MM.1S (cell line): Measurements from ENCODE around the gene RTP1.

Source experiments
- DNase-seq: peaks from one replicate; pipeline ENCODE4 v3.0.0-alpha.2; 2015
- H2AFZ ChIP-seq: fragments of 300-600 bp; sonication (generic); 2 replicates; pipeline ENCODE4 v1.6.0; 2016; ENCODE audit warnings: antibody characterized with exemption, low read length
- H3F3A ChIP-seq: fragments of 300-600 bp; sonication (generic); 2 replicates; pipeline ENCODE4 v1.6.1; 2016; ENCODE audit warnings: mild to moderate bottlenecking, antibody characterized with exemption, low read length, moderate library complexity, mixed read lengths; ENCODE audit not compliant: insufficient read depth
- H3K27ac ChIP-seq: fragments of 300-600 bp; sonication (generic); 2 replicates; pipeline ENCODE4 v1.5.1; 2016; ENCODE audit warnings: mild to moderate bottlenecking, low read length
- H3K27me3 ChIP-seq: fragments of 300-600 bp; sonication (generic); replicated peaks from 2 replicates; pipeline ENCODE4 v1.6.0; 2016; ENCODE audit warnings: low read length; ENCODE audit not compliant: insufficient read depth
- H3K36me3 ChIP-seq: fragments of 300-600 bp; sonication (generic); replicated peaks from 2 replicates; pipeline ENCODE4 v1.6.1; 2016; ENCODE audit warnings: mild to moderate bottlenecking, low read length, mixed read lengths; ENCODE audit not compliant: insufficient read depth
- H3K4me1 ChIP-seq: fragments of 300-600 bp; sonication (generic); 2 replicates; pipeline ENCODE4 v1.6.1; 2016; ENCODE audit warnings: low read length, mixed read lengths
- H3K4me2 ChIP-seq: fragments of 300-600 bp; sonication (generic); 2 replicates; pipeline ENCODE4 v1.6.0; 2016; ENCODE audit warnings: low read depth, low read length
- H3K4me3 ChIP-seq: fragments of 300-600 bp; sonication (generic); 2 replicates; pipeline ENCODE4 v1.5.1; 2016; ENCODE audit warnings: low read length, mixed read lengths
- H3K79me2 ChIP-seq: fragments of 300-600 bp; sonication (generic); 2 replicates; pipeline ENCODE4 v1.6.1; 2016; ENCODE audit warnings: mixed run types, low read length, mixed read lengths
- H3K9ac ChIP-seq: fragments of 300-600 bp; sonication (generic); 2 replicates; pipeline ENCODE4 v1.6.1; 2016; ENCODE audit warnings: low read length, mixed read lengths
- H3K9me2 ChIP-seq: fragments of 300-600 bp; sonication (generic); replicated peaks from 2 replicates; pipeline ENCODE4 v1.6.1; 2016; ENCODE audit warnings: mild to moderate bottlenecking, low read length, mixed read lengths; ENCODE audit not compliant: insufficient read depth
- H3K9me3 ChIP-seq: fragments of 300-600 bp; sonication (generic); replicated peaks from 2 replicates; pipeline ENCODE4 v1.6.1; 2016; ENCODE audit warnings: mild to moderate bottlenecking, low read length, mixed read lengths; ENCODE audit not compliant: insufficient read depth
- H4K20me1 ChIP-seq: fragments of 300-600 bp; sonication (generic); 2 replicates; pipeline ENCODE4 v1.6.1; 2016; ENCODE audit warnings: mild to moderate bottlenecking, low read length, moderate library complexity, mixed read lengths; ENCODE audit not compliant: insufficient read depth
- CTCF ChIP-seq: fragments of 300-600 bp; sonication (generic); IDR thresholded peaks from 2 replicates; pipeline ENCODE4 v1.5.1; 2016; ENCODE audit warnings: antibody characterized with exemption, low read length, mixed read lengths
- EZH2 ChIP-seq: fragments of 300-600 bp; sonication (generic); optimal IDR thresholded peaks from 2 replicates; pipeline ENCODE3; 2017; ENCODE audit warnings: low read depth, mild to moderate bottlenecking, antibody characterized with exemption, low read length, mixed read lengths
- EZH2phosphoT487 ChIP-seq: fragments of 300-600 bp; sonication (generic); IDR thresholded peaks from 2 replicates; pipeline ENCODE4 v1.6.1; 2018; ENCODE audit warnings: antibody characterized with exemption, low read length

RTP1 gene

GRCh38 chr3:187209491-187209890 is 12.2 kb downstream of the RTP1 start:
- no peak overlapping the region for H3K4me2 ChIP-seq
- H3K9ac ChIP-seq, result no peak overlapping the region
- no peak overlapping the region for H2AFZ ChIP-seq
- no peak overlapping the region for H3K27ac ChIP-seq
- H3K4me1 ChIP-seq, result no peaks in the 10 kb centered on the region
- no peaks in the 10 kb centered on the region for H3K36me3 ChIP-seq
- H4K20me1 ChIP-seq, result no peaks in the 10 kb centered on the region
- H3F3A ChIP-seq, result no peaks in the 10 kb centered on the region
- no peak for DNase-seq
- no peaks in the 10 kb centered on the region for H3K27me3 ChIP-seq
- H3K9me3 ChIP-seq, result no peaks in the 10 kb centered on the region
- no peaks in the 10 kb centered on the region for H3K79me2 ChIP-seq
- TF ChIP-seq CTCF (no peak), EZH2phosphoT487 (no peak), EZH2 (no peak)
- H3K4me3 ChIP-seq, result no peak overlapping the region
- H3K9me2 ChIP-seq, result no peaks in the 10 kb centered on the region

GRCh38 chr3:187210091-187210490 is 12.8 kb downstream of the RTP1 start:
- TF ChIP-seq EZH2 (no peak), EZH2phosphoT487 (no peak), CTCF (no peak)
- no peaks in the 10 kb centered on the region for H3K9me3 ChIP-seq
- no peaks in the 10 kb centered on the region for H3K79me2 ChIP-seq
- H3F3A ChIP-seq, result no peaks in the 10 kb centered on the region
- H3K4me2 ChIP-seq, result no peak overlapping the region
- H3K9ac ChIP-seq, result no peak overlapping the region
- DNase-seq, result no peak
- H3K4me1 ChIP-seq, result no peaks in the 10 kb centered on the region
- no peaks in the 10 kb centered on the region for H3K36me3 ChIP-seq
- H3K27ac ChIP-seq, result no peak overlapping the region
- no peak overlapping the region for H2AFZ ChIP-seq
- no peaks in the 10 kb centered on the region for H4K20me1 ChIP-seq
- H3K4me3 ChIP-seq, result no peak overlapping the region
- no peaks in the 10 kb centered on the region for H3K27me3 ChIP-seq
- no peaks in the 10 kb centered on the region for H3K9me2 ChIP-seq

GRCh38 chr3:187210545-187211327 is 13.4 kb downstream of the RTP1 start:
- no peaks in the 10 kb centered on the region for H3K36me3 ChIP-seq
- no peak overlapping the region for H2AFZ ChIP-seq
- no peak overlapping the region for H3K4me3 ChIP-seq
- no peak overlapping the region for H3K9ac ChIP-seq
- no peaks in the 10 kb centered on the region for H4K20me1 ChIP-seq
- H3K27me3 ChIP-seq, result no peaks in the 10 kb centered on the region
- H3K79me2 ChIP-seq, result no peaks in the 10 kb centered on the region
- DNase-seq, result no peak
- H3K4me1 ChIP-seq, result no peaks in the 10 kb centered on the region
- H3K4me2 ChIP-seq, result no peak overlapping the region
- H3K27ac ChIP-seq, result no peak overlapping the region
- TF ChIP-seq EZH2, result no peak
- no peak for TF ChIP-seq EZH2phosphoT487
- no peak for TF ChIP-seq CTCF
- no peaks in the 10 kb centered on the region for H3F3A ChIP-seq
- no peaks in the 10 kb centered on the region for H3K9me2 ChIP-seq
- no peaks in the 10 kb centered on the region for H3K9me3 ChIP-seq
